Stimulated activated CD4-positive, alpha-beta T cell treated with anti-CD3 and anti-CD28 coated beads, Interleukin-1b, Interleukin-23, amount 100 ng/mL, for 1 hour (primary cell): ENCODE results near the gene SYNDIG1.

Source experiments
- DNase-seq, 2 donors: peaks; one replicate each; pipeline ENCODE4 v3.0.0-alpha.2; 2020; ENCODE audit warnings: low read depth in 2 of 2

Gene SYNDIG1

DNA sequence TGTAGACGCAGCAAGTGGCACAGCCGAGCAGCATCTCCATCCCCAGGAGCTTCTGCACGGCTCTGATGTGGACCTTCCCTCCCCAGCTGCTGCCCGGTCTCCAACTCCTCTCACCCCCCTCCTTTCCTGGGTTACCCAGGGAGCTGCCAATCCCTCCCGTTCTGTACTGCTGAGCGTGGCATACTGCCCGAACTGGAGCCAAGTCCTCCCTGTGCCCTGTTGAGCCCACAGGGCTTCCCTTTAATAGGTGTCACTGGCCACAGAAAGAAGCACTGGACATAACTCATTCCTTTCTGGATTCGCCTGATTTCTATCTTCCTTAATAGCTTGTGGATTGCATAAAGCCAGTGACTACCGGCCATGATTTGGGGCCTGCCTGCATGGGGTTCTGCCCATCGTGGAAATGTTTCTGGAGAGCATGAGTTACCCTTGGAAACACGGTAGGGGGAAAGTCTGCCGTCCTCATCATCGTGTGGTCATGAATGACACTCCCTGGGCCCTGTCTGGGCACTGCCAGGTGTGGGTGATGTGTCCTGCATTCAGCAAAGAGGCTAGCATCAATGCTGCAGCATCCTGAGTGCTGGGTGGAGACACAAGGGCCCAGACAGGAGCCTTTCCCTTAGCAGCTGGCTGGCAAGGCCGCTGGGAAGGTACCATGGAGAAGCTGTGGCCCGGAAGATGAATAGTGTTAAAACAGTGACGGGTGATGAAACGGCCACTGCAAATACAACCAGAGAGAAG lies 189.7 kb downstream of the SYNDIG1 start:
- DNase-seq: no peak

DNA sequence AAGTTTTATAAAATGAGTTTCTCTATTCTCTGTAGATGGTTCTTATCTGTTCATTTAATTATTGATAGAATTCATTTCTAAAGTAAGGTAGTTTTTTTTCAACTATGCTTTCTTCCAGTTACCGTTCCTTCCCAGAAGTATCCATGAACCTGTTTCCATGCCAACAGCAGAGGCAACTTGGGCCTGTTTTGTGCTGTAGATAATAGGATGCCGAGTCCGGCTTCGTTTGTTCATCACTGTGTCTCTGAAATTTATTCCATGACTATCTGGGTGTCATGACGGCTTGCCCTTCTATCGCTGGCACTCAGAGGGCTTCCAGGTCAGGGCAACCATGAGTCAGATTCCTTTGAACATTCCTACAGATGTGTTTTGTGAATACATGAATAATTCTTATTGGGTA lies 190.4 kb downstream of the SYNDIG1 start:
- DNase-seq: no peak

DNA sequence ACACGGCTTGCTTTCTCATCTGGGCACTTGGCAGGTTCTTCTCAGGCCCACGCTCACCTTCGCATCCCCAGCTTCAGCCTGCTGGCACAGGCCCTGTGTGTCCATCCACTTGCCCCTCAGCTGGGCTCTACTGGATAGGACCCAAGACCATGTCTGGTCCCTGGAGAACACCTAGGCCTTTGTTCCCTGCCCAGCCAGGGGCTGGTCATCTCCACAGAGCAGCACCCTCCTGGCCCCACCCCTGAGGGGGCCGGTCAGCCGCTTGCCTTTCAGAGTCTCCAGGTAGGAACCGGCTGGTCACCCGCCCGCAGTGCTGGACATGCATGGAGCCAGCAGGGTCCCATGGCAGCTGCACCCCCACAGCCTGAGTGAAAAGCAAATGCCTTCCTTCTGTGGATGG lies 191.2 kb downstream of the SYNDIG1 start:
- no peak for DNase-seq

DNA sequence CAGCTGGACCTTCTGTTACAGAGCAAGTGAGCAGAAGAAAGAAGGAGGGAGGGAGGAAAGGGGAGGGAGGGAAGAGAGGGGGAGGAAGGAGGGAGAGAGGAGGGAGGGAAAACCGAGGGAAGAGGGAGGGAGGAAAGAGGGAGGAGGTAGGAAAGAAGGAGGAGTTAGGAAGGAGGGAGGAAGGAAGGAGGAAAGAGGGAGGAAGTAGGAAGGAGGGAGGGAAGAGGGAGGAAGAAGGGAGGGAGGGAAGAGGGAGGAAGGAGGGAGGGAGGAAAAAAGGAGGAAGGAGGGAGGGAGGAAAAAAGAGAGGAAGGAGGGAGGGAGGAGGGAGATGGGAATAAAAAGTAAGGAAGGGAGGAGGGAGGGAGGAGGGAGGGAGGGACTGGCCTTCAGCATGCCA lies 191.8 kb downstream of the SYNDIG1 start:
- no peak for DNase-seq

DNA sequence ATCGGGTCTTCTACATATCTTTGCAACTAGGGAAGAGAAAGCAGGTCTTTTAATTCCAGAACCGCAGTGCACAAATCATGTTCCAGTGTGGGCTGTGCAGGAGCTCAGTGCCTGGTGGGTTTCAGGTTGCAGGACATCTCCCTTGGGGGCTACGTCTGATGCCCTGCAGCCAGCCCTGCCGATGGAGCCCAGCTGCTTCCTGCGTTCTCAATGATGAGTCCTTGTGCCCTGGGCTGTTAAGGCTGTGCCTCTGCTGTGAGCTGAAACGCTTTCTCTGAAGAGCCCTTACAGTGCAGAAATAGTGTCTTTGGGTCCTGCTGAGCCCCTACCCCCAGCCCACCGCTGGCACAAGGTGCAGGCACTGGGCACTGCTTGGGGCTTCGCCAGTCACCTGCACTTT lies 192.9 kb downstream of the SYNDIG1 start:
- DNase-seq: no peak

DNA sequence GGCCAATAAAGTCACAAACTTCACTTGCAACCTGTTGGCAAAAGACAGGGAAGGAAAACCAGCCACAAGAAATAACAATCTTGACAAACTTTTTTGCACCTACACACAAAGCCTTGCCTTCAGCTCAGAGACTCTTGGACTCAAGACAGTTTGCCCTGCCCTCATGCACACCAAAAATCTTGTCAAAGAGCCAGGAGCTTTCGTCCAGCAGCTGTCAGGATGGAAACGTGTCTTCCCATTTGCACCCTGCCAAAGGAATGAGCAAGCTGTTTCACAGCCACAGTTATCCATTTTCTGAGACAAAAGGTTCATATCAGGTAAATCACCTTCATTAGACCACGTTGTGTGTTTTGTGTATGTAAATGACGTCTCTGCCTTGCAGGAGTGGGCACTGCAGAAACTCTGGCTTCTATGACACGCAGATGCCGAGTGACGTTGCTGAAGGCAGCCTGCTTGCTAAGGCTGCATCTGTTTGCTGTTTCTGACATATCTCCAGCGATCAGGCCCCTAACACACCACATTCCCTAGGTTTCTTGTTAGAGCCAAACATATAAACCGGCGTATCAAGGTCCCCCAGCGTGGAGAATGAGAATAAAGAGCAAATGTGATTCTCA lies 193.4 kb downstream of the SYNDIG1 start:
- no peak for DNase-seq

DNA sequence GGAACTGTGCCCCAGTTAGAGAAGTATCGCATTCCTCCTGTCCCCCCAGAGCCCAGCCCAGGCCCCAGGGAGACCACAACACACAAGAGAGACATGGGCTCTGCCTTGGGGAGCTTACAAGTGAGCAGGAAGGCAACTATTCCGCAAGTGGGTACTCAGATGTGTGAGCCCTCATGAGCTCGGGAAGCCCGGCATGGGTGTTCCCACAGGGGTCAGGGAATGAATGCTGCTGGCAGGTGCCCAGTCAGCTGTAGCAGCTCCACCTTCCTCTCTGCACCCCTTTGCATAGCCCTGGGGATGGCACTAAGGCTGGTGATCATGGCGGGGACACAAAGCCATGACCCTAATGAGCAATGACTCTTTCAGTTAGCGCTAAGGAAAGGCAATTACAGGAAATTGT lies 194.1 kb downstream of the SYNDIG1 start:
- no peak for DNase-seq

DNA sequence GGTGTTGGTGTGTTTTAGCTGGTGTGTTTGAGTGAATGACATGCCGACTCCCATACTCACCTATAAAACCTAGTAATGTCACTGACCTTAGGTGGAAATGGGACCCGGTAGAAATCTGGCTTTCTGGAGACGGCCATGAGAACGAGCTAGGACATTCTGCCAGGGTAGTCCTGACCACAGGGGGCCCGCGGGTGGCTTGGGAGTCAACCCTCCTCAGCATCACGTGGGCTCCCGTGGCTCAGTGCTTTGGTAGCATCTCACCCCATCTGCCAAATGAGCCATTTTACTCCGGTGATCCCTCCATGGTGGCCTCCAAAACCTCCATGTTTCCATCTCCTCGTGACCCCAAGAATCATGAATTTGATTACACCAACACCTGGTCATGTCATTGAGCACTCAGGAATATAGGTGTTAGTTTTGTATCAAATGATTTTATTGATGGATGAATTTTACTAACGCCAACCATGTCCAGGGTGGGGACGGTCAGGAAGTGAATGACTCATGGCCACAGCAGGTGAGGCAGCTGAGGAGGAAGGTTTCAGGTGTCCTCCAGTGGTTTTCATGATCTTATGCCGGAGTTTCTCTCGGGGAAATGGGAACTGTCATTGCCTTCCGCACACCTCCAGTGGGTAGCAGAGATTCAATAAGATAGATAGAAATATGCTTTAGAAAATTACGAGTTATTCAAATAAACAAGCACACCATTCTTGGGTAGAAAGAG lies 195.0 kb downstream of the SYNDIG1 start:
- DNase-seq: no peak

DNA sequence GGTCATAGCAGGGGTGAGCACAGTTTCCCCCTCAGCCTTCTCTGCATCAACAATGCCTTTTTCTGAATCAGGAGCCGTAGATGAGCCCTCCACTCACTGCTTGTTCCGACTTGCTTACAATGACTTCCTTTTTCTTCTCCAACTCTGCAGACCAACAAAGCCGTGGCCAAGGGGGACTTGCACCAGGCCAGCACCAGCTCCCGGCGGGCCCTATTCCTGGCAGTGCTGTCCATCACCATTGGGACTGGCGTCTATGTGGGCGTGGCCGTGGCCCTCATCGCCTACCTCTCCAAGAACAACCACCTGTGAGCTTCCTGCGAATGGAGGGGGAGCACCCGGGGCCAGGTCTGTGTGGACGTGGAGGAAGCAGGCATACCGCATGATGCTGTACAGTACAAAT lies 195.8 kb downstream of the SYNDIG1 start:
- no peak for DNase-seq

DNA sequence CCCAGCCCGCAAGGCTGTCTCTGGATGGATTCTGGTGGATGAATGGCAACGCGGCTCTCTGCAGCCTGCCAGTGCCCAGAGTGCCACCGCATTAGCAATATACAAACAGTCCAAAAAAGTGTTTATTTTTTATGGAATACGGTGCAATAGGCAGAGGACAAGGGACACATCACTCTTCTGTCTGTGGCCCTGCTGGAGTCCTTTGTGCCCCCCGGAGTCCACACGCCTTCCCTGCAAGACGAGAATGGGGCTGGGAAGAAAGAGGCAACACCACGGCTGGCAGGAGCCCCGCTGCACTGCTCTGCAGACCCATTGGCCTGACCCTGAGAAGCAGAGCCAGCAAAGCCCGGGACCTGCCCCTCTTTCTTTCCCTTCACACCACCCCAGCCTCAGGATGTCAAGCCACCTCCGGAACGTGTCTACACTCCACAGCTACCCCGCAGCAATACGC lies 196.3 kb downstream of the SYNDIG1 start:
- no peak for DNase-seq

DNA sequence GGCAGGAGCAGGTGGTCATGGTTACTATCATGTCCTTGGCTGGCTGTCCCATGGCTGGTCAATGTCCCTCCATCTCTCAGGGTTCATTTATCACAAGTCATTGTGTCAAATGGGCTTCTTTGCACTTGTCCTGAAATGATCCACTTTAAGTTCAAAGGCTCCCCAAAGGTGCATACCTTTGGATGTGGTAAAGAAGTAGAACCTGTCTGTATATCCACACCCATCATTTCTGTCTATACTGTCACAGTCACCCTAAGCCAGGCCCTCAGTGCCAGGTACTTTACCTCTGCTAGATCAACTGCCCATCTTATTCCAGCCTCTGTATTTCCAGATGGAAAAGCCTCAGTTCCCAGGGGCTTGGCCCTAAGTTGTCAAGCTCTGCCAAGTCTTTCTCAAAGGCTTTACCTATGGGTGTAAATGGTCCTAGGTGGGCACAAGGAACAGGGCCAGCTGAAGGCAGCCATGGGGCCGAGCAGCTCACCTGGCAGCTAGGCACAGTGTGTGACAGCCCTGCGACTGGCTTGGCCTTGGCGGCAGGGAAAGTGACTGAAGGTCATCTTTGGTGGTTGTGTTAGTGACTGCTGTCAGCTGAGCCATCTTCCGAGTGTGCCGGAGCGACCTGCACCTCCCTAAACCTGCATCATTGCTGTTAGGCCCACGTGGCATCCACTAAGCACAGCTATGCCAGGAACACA lies 198.4 kb downstream of the SYNDIG1 start:
- no peak for DNase-seq

DNA sequence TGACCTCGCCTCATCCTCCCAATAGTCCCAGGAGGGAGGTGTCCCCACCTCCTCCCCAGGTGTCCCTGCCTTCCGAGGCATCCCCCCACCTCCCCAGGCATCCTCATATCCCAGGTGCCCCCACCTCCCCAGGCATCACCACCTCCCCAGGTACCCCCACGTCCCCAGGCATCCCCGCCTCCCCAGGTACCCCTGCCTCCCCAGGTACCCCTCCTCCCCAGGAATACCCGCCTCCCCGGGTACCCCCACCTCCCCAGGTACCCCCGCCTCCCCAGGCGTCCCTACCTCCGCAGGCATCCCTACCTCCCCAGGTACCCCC lies 198.9 kb downstream of the SYNDIG1 start:
- no peak for DNase-seq

DNA sequence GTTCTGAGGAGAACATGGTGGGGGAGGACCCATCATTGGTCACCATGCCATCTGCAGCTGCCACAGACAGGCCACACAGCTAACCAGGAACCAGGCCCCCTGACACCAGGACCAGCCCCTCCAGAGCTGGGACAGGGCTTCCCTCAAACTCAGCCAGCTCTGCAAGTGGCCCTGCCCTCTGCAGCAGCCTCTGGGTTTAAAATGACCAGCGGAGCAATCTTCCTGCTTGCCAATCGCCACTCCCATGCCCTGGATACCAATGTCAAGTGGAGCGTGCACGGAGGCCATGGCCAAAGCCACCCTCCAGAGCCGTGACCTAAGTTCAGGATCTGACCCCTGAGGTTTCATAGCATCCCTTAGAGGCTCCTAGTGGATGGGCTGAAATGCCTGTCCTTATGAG lies 199.4 kb downstream of the SYNDIG1 start:
- no peak for DNase-seq

DNA sequence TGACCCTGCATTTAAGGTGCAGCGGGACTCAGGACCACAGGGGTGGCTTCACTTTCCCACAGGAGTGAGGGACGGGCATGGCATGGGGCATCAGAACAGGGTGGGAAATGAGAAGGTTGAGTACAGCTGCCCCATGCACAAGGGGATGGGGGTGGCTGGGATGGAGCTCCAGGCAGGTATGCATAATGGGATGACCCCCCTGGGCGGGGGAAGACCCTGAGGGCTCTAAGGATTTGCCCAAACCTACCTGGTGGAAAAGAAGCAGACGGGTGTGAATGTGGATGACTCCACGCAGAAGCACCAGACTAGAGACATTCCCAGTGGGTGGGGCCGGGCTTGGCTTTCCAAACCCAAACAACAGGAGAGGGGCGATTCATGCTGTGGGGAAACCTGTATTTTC lies 200.3 kb downstream of the SYNDIG1 start:
- no peak for DNase-seq

DNA sequence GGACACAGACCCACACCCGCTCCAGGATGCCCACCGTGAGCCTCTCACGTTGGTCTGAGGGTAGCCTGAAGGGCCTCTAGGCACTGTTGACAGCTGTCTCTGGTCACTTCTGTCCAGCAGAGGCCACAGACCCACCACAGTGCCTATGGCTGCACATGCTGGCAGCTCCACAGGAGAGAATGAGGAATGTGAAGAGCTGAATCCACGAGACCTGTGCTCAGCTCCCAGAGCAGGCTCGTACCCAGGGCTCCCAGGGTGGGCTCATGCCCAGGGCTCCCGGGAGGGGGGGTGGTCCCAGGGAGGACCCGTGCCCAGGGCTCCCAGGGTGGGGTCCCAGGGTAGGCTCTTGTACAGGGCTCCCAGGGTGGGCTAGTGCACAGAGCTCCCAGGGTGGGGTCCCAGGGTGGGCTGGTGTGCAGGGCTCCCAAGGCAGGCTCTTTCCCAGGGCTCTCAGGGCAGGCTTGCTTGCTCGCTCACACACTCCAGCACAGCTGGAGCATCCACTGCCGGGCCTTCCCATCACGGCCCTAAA lies 201.0 kb downstream of the SYNDIG1 start:
- DNase-seq: no peak

DNA sequence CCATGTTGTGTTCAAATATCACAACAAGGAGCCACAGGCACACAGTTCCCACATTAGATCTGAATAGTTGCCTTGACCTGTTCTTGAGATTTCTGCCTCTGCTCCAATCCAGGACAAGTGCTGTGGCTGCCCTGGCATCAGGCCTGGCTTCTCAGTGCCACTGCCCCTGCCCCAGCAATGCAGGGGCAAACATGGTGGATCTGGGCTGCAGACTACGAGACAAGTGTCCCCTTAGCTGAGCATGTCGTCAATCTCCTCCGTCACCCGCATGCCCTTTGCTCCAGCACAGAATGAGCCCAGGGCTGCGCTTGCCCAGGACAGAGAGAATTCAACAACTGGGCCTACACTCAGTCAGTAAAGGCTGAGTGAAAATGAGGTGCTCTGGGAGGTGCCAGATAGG lies 201.6 kb downstream of the SYNDIG1 start:
- DNase-seq: no peak

DNA sequence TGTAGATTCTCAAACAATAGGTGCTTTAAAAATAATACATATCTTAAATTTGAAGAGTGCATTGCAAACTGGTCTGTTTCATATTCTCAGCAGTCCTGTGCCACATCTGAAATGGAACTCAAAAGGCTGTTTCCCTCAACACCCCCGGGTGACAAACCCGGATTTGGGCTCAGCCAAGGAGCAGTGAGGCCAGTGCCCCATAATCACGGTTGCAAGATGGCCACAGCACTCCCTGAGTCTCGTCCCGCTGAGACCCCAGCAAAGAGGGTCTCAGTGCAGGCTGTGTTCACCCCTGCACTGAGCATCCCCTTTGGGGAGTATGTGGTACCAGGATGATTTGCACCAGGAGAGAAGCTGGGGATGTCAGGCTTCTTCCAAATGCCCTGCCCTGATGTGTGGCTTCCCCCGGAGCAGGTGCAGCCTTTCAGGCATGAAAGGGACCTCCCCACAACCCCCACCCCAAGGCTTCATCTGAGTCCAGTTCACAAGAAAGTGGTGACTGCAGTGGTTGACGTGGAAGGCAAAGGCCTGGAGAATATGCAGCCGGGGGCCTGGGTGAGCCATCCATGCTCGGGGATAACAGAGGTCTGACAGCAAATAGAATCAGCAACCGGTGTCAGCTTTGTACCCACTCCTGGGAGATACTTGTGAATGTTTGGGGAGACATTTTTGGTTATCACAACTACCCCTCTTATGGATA lies 202.9 kb downstream of the SYNDIG1 start:
- DNase-seq: no peak

DNA sequence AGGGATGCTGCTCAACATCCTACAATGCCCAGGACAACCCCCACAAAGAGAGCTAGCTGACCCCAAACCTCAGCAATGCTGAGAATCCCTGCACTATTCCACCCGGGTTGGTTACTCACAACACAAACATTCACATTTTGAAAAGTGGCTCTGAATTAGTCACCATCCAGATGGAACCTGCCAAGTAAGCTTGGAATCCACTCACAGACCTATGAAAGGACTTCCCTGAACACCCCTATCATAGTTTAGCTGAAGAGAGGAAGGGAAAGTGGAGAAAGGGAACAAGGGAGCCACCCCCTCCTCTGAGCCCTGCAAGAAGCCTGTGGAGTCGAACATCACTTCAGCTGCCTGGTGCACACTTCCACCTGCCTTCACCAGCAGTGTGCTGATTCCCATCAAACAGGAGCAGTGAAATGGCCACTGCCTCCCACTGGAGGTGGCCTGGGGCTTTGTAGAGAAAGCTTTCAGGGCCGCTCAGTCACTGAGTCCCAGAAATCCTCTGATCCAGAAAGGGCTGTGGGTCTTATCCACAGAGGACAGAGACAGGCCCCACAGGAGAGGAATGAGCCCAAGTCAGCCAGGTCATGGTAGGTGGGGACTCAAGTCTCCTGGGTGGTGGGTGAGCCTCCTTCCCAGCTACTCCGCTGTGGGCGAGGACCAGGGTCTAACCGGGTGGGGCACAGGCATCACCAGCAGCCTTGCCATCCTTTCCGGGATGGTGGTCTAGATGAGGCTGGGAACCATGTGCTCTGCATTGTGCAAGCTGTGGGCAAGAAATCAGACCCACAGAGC lies 203.7 kb downstream of the SYNDIG1 start:
- no peak for DNase-seq

DNA sequence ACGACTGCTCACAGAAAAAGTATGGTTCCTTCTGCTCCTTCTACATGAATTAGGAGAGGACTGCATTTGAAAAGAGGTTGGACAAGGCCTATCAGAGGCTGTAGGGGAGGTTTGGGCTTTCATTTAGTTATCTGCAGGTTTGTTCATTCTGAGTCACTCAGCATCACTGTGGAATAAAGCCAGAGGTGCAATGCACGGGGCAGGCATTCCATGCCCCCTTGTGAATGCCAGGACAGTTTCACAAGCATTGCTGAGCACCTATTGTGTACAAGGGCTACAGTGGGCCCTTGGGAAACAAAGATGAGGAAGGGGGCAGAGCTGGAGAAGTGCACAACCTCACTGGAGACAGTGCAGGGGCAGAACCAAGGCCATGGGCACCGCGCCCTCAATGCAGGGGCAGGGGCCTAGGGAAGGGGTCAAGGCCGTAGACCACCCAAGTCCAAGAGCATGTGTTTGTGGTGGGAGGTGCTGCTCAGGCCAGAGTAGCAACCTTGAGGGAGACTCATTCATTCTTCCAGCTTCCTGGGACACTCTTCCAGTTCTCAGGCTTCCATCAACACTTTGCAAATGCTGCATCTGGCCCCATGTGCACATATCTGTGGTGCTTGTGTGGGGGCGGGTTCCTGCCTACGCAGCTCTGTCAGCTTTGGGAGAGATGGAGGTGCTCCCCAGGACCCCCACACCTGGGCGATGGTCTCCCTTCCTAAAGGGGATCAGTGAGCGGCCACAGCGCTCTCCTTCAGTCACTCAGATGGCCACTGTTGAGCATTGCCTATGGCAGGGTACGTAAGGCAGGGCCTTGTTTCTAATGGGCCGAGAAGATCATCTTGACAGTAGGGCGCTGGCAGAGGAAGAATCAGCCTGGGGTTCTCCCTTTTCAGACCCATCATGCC lies 204.5 kb downstream of the SYNDIG1 start:
- DNase-seq: no peak
